Measurements from ENCODE around the gene HYOU1.

- TF ChIP-seq, protein P1, sequence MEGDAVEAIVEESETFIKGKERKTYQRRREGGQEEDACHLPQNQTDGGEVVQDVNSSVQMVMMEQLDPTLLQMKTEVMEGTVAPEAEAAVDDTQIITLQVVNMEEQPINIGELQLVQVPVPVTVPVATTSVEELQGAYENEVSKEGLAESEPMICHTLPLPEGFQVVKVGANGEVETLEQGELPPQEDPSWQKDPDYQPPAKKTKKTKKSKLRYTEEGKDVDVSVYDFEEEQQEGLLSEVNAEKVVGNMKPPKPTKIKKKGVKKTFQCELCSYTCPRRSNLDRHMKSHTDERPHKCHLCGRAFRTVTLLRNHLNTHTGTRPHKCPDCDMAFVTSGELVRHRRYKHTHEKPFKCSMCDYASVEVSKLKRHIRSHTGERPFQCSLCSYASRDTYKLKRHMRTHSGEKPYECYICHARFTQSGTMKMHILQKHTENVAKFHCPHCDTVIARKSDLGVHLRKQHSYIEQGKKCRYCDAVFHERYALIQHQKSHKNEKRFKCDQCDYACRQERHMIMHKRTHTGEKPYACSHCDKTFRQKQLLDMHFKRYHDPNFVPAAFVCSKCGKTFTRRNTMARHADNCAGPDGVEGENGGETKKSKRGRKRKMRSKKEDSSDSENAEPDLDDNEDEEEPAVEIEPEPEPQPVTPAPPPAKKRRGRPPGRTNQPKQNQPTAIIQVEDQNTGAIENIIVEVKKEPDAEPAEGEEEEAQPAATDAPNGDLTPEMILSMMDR (IDR thresholded peaks at IDR 0.05) = no peak
- TF ChIP-seq POLR2A (IDR thresholded peaks at IDR 0.05) = no peak
Observed at GRCh38 chr11:119030329-119031047, 26.5 kb downstream of the HYOU1 start, which contains the start of gene SLC37A4.
